Keratinocyte (primary cell): Measurements from ENCODE around the gene CLMN. TPM values are rescaled to one million over a fixed set of nuclear protein-coding genes. Genes with fewer than 3 reads are reported as not detected.

Experiments used
- DNase-seq: peaks from one replicate; pipeline ENCODE4 v3.0.0-alpha.2; 2011; ENCODE audit warnings: low read depth, missing footprints, low spot score
- FAIRE-seq: peaks from 2 replicates; lab custom pipeline; 2011; peaks lifted over from hg19 to GRCh38; lab: Jason Lieb, UNC
- H2AFZ ChIP-seq: 2 replicates; pipeline ENCODE4 v1.6.0; 2012; ENCODE audit warnings: low read length, control low read depth, inconsistent platforms; ENCODE audit not compliant: control insufficient read depth
- H3K27ac ChIP-seq: 2 replicates; pipeline ENCODE4 v1.5.1; 2011; ENCODE audit warnings: low read length; ENCODE audit not compliant: control insufficient read depth, insufficient read depth
- H3K27me3 ChIP-seq: 3 replicates; pipeline ENCODE4 v1.6.0; 2011; ENCODE audit warnings: low read length; ENCODE audit not compliant: control insufficient read depth, insufficient read depth; ENCODE audit errors: extremely low read depth
- H3K36me3 ChIP-seq, 2 experiments: 2 replicates in 1 of 2; 3 replicates in 1 of 2; pipeline ENCODE4 v1.5.1; 2011; ENCODE audit warnings: low read length in 2 of 2, mild to moderate bottlenecking in 1 of 2; ENCODE audit not compliant: control insufficient read depth in 2 of 2, insufficient read depth in 2 of 2; ENCODE audit errors: extremely low read depth in 1 of 2
- H3K4me1 ChIP-seq: 3 replicates; pipeline ENCODE4 v1.5.1; 2011; ENCODE audit warnings: low read length; ENCODE audit not compliant: control insufficient read depth, insufficient read depth; ENCODE audit errors: extremely low read depth
- H3K4me2 ChIP-seq: 3 replicates; pipeline ENCODE4 v1.6.0; 2011; ENCODE audit warnings: low read depth, low read length; ENCODE audit not compliant: control insufficient read depth, insufficient read depth; ENCODE audit errors: extremely low read depth
- H3K4me3 ChIP-seq, 3 experiments: fragments of 200-600 bp in 1 of 3; sonication (generic) in 1 of 3; 2 replicates in 2 of 3; 3 replicates in 1 of 3; pipeline ENCODE4 v1.5.1; 2011 to 2016; ENCODE audit warnings: low read length in 3 of 3, mild to moderate bottlenecking in 3 of 3, control low read depth in 2 of 3, inconsistent platforms in 1 of 3, low read depth in 1 of 3, mixed read lengths in 1 of 3, mixed run types in 1 of 3, moderate library complexity in 1 of 3; ENCODE audit not compliant: control insufficient read depth in 2 of 3, insufficient read depth in 2 of 3; ENCODE audit errors: extremely low read depth in 1 of 3
- H3K79me2 ChIP-seq: 2 replicates; pipeline ENCODE4 v1.6.0; 2012; ENCODE audit warnings: low read length; ENCODE audit not compliant: control insufficient read depth, insufficient read depth
- H3K9ac ChIP-seq: 3 replicates; pipeline ENCODE4 v1.6.0; 2011; ENCODE audit warnings: low read length; ENCODE audit not compliant: control insufficient read depth, insufficient read depth; ENCODE audit errors: extremely low read depth
- H3K9me1 ChIP-seq: 3 replicates; pipeline ENCODE4 v1.6.0; 2011; ENCODE audit warnings: low read length; ENCODE audit not compliant: control insufficient read depth, insufficient read depth; ENCODE audit errors: extremely low read depth
- H3K9me3 ChIP-seq: 2 replicates; pipeline ENCODE4 v1.5.1; 2012; ENCODE audit warnings: low read depth, low read length; ENCODE audit not compliant: control insufficient read depth
- H4K20me1 ChIP-seq: 3 replicates; pipeline ENCODE4 v1.6.0; 2011; ENCODE audit warnings: low read length; ENCODE audit not compliant: control insufficient read depth, insufficient read depth; ENCODE audit errors: extremely low read depth
- EZH2 ChIP-seq: IDR thresholded peaks from one replicate; pipeline ENCODE4 v1.6.1; 2012; ENCODE audit warnings: inconsistent platforms, mild to moderate bottlenecking, low read length, moderate library complexity
- dilution Hi-C: fragments of 300-500 bp; cut with MboI; formaldehyde crosslinking; loops from one replicate; pipeline ENCODE4 v1.7.0; 2020; ENCODE audit warnings: low sequenced_read_pairs; ENCODE audit not compliant: extremely low pct_ligation_motif_present
- polyA plus RNA-seq, 5 experiments: library from polyadenylated mRNA; depleted of rRNA in 3 of 5; stranded (reverse) in 3 of 5; stranded (forward) in 1 of 5; unstranded in 1 of 5; fragments of >200 nt; gene quantifications; 1 replicate in 1 of 5; 2 replicates in 3 of 5; 3 replicates in 1 of 5; pipeline versions ENCODE4 v1.2.1 to v1.2.3, GENCODE V29; 2011 to 2012; ENCODE audit warnings: missing spikeins in 2 of 5, low read depth in 1 of 5, low replicate concordance in 1 of 5
- TF ChIP-seq, protein P1 (sequence below), 3 experiments: IDR thresholded peaks in 1 of 3; conservative IDR thresholded peaks in 1 of 3; optimal IDR thresholded peaks in 1 of 3; 2 replicates in 2 of 3; 3 replicates in 1 of 3; pipeline versions ENCODE3 to v1.5.1; 2011; ENCODE audit warnings: low read length in 3 of 3, mild to moderate bottlenecking in 3 of 3, moderate library complexity in 2 of 3, control low read depth in 1 of 3, inconsistent platforms in 1 of 3; ENCODE audit not compliant: insufficient read depth in 2 of 3; ENCODE audit errors: extremely low read depth in 1 of 3

Gene CLMN
- polyA plus RNA-seq, 1 donor (not counting 4 experiments of a cell fraction or from before 2014, with no cell fraction given), result 6.1 TPM

DNA sequence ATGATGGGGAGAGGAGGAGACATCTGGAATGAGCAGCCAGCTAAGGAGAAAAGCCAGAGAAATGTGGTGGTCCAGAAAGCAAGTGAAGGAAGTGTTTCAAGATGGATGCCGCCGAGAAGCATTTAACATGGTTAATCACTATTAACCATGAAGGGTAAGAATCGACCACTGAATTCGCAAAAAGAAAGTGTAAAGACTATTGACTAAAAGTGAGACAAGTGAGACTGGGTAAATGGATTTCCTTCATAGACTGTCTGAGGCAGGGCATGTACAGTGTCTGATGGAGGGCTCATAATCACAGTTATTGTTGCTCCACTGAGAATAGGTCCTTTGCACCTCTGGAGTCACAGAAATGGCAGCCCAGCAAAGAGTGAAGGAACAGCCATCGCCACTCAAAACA is 25.3 kb upstream of the CLMN start:
- dilution Hi-C loops, result no loop called here
- H2AFZ ChIP-seq, result no peak overlapping the region
- H3K4me2 ChIP-seq, result no peak overlapping the region
- FAIRE-seq (no peak), DNase-seq (no peak)
- no peaks in the 10 kb centered on the region for H4K20me1 ChIP-seq
- no peak overlapping the region for H3K9ac ChIP-seq
- H3K9me1 ChIP-seq, result no peaks in the 10 kb centered on the region
- peaks cover 2% of the 10 kb centered on the region for H3K9me3 ChIP-seq
- TF ChIP-seq EZH2, result no peak
- TF ChIP-seq, protein P1, sequence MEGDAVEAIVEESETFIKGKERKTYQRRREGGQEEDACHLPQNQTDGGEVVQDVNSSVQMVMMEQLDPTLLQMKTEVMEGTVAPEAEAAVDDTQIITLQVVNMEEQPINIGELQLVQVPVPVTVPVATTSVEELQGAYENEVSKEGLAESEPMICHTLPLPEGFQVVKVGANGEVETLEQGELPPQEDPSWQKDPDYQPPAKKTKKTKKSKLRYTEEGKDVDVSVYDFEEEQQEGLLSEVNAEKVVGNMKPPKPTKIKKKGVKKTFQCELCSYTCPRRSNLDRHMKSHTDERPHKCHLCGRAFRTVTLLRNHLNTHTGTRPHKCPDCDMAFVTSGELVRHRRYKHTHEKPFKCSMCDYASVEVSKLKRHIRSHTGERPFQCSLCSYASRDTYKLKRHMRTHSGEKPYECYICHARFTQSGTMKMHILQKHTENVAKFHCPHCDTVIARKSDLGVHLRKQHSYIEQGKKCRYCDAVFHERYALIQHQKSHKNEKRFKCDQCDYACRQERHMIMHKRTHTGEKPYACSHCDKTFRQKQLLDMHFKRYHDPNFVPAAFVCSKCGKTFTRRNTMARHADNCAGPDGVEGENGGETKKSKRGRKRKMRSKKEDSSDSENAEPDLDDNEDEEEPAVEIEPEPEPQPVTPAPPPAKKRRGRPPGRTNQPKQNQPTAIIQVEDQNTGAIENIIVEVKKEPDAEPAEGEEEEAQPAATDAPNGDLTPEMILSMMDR (optimal IDR thresholded peaks at IDR 0.05 in 1 of 3, IDR thresholded peaks at IDR 0.05 in 1 of 3, conservative IDR thresholded peaks at IDR 0.05 in 1 of 3; ENCODE audit: extremely low read depth in 1 of 3, insufficient read depth in 2 of 3, low read length in 3 of 3), result no peak
- H3K36me3 ChIP-seq, result no peaks in the 10 kb centered on the region
- H3K27ac ChIP-seq, result no peak overlapping the region
- no peaks in the 10 kb centered on the region for H3K27me3 ChIP-seq
- no peak overlapping the region for H3K4me3 ChIP-seq
- H3K4me1 ChIP-seq, result peaks cover 4% of the 10 kb centered on the region
- H3K79me2 ChIP-seq, result no peaks in the 10 kb centered on the region

DNA sequence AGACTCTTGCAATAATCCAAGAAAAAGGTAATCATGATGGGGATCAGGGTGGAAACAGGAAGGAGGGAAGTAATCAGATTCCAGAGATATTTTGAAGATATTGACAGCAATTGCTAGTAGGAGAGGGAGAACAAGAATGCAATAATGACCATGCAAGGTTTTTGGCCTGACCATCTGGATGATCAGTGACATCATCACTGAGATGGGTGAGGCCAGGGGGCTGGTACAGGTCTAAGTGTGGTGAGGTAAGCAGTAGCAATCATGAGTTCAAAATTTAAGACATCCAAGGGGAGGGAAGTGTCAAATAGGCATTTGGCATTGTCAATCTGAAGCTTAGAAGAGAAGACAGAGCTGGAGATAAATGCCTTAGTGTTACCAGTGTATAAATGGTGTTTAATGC is 24.8 kb upstream of the CLMN start:
- H3K9me3 ChIP-seq, result peaks cover 2% of the 10 kb centered on the region
- DNase-seq, result no peak
- no peak overlapping the region for H3K9ac ChIP-seq
- no peak for TF ChIP-seq EZH2
- TF ChIP-seq, protein P1 (optimal IDR thresholded peaks at IDR 0.05 in 1 of 3, IDR thresholded peaks at IDR 0.05 in 1 of 3, conservative IDR thresholded peaks at IDR 0.05 in 1 of 3; ENCODE audit: extremely low read depth in 1 of 3, insufficient read depth in 2 of 3, low read length in 3 of 3), result no peak
- H3K27ac ChIP-seq, result no peak overlapping the region
- no peaks in the 10 kb centered on the region for H3K9me1 ChIP-seq
- H3K36me3 ChIP-seq, result no peaks in the 10 kb centered on the region
- H3K4me2 ChIP-seq, result no peak overlapping the region
- peaks cover 4% of the 10 kb centered on the region for H3K4me1 ChIP-seq
- no peak overlapping the region for H3K4me3 ChIP-seq
- H3K79me2 ChIP-seq, result no peaks in the 10 kb centered on the region
- FAIRE-seq, result no peak
- H4K20me1 ChIP-seq, result no peaks in the 10 kb centered on the region
- H3K27me3 ChIP-seq, result no peaks in the 10 kb centered on the region
- dilution Hi-C loops, result no loop called here
- no peak overlapping the region for H2AFZ ChIP-seq
